Measurements from ENCODE around the gene CENPT.

DNA sequence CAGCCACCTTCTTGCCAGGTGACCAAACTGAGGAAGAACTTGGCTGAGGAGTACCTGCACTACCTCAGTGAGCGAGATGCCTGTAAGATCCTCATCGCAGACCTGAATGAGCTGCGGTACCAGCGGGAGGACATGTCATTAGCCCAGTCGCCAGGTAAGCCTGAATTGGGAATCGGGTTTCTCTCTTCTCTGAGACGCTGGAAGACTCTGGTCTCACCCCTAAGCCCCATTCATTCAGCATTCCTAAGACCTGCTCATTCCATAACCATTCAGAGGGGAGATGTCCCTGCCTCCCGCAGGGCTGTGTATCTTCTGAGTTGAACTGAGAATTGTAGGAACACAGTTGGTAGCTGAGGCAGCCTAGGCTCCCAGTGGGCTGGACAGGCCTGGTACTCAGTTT is 22.4 kb downstream of the CENPT start:
- TF ChIP-seq CTCF (IDR thresholded peaks at IDR 0.05), result no peak
- no peak for TF ChIP-seq POLR2A (IDR thresholded peaks at IDR 0.05)

Data from upper lobe of left lung (tissue), 4 donors.